ENCODE measurements around the gene PARD3.
A peak's percentile ranks its signal among the peaks of the same experiment; 100 is the strongest.
"Not testable (repeated sequence)": the region's sequence is repeated elsewhere in the genome, so short reads cannot be mapped to it uniquely, and the experiment has no call there.

The PARD3 gene

GRCh38 chr10:34433241-34434076 is 381.6 kb downstream of the PARD3 start:
- H3K9me3 ChIP-seq = no peaks in the 10 kb centered on the region
- in situ Hi-C loops (cut with MboI; ENCODE audit: low sequenced_read_pairs) = no loop called here
- H3K36me3 ChIP-seq (replicated peaks) = no peaks in the 10 kb centered on the region
- H3K27me3 ChIP-seq (ENCODE audit: low read depth) = no peaks in the 10 kb centered on the region
- DNase-seq (ENCODE audit: low spot score in 2 of 2) = no peak
- H3K4me1 ChIP-seq = peaks cover 5% of the 10 kb centered on the region
- H3K4me3 ChIP-seq = no peak overlapping the region

- in situ Hi-C loops (cut with MboI; ENCODE audit: low sequenced_read_pairs) = no loop called here
Observed at GRCh38 chr10:34432589-34432988, 382.5 kb downstream of the PARD3 start.

GRCh38 chr10:34430685-34431084 is 384.4 kb downstream of the PARD3 start:
- in situ Hi-C loops (cut with MboI; ENCODE audit: low sequenced_read_pairs) = no loop called here
- Histone ChIP-seq H3K27me3 (ENCODE audit: low read depth) (no peaks in the 10 kb centered on the region), H3K4me3 (no peak overlapping the region), H3K36me3 (replicated peaks) (no peaks in the 10 kb centered on the region), H3K9me3 (no peaks in the 10 kb centered on the region), H3K4me1 (peaks cover 5% of the 10 kb centered on the region)
- DNase-seq (ENCODE audit: low spot score in 2 of 2) = no peak

More at GRCh38 chr10:34432589-34432988, 382.5 kb downstream of the PARD3 start:
- no peak overlapping the region for H3K4me3 ChIP-seq
- H3K36me3 ChIP-seq (replicated peaks) = no peaks in the 10 kb centered on the region
- H3K9me3 ChIP-seq = no peaks in the 10 kb centered on the region
- no peak for DNase-seq (ENCODE audit: low spot score in 2 of 2)
- no peaks in the 10 kb centered on the region for H3K27me3 ChIP-seq (ENCODE audit: low read depth)
- peaks cover 5% of the 10 kb centered on the region for H3K4me1 ChIP-seq

GRCh38 chr10:34428501-34428900 is 386.6 kb downstream of the PARD3 start:
- DNase-seq (ENCODE audit: low spot score in 2 of 2) = no peak
- H3K4me3 ChIP-seq = no peak overlapping the region
- H3K9me3 ChIP-seq = no peaks in the 10 kb centered on the region
- no peaks in the 10 kb centered on the region for H3K36me3 ChIP-seq (replicated peaks)
- in situ Hi-C loops (cut with MboI; ENCODE audit: low sequenced_read_pairs) = no loop called here
- no peaks in the 10 kb centered on the region for H3K27me3 ChIP-seq (ENCODE audit: low read depth)
- peaks cover 5% of the 10 kb centered on the region for H3K4me1 ChIP-seq

GRCh38 chr10:34427911-34428216 is 387.2 kb downstream of the PARD3 start:
- Histone ChIP-seq H3K4me3 (no peak overlapping the region), H3K27me3 (ENCODE audit: low read depth) (no peaks in the 10 kb centered on the region), H3K36me3 (replicated peaks) (no peaks in the 10 kb centered on the region), H3K9me3 (no peaks in the 10 kb centered on the region), H3K4me1 (peaks cover 5% of the 10 kb centered on the region)
- in situ Hi-C loops (cut with MboI; ENCODE audit: low sequenced_read_pairs) = no loop called here
- no peak for DNase-seq (ENCODE audit: low spot score in 2 of 2)

- not testable (repeated sequence) for H3K36me3 ChIP-seq (replicated peaks); H3K4me3 ChIP-seq; H3K4me1 ChIP-seq
Observed at GRCh38 chr10:34427158-34427910, 387.8 kb downstream of the PARD3 start.

GRCh38 chr10:34426538-34427157 is 388.4 kb downstream of the PARD3 start:
- H3K4me1 ChIP-seq; H3K9me3 ChIP-seq; H3K27me3 ChIP-seq (ENCODE audit: low read depth); DNase-seq (ENCODE audit: low spot score in 2 of 2); H3K4me3 ChIP-seq; in situ Hi-C loops (cut with MboI; ENCODE audit: low sequenced_read_pairs); H3K36me3 ChIP-seq (replicated peaks): not testable (repeated sequence)

More at GRCh38 chr10:34427158-34427910, 387.8 kb downstream of the PARD3 start:
- H3K27me3 ChIP-seq (ENCODE audit: low read depth); H3K9me3 ChIP-seq; in situ Hi-C loops (cut with MboI; ENCODE audit: low sequenced_read_pairs): not testable (repeated sequence)
- DNase-seq (ENCODE audit: low spot score in 2 of 2) = peak in 1 of 2 experiments; percentile 10

GRCh38 chr10:34426041-34426440 is 389.1 kb downstream of the PARD3 start:
- in situ Hi-C loops (cut with MboI; ENCODE audit: low sequenced_read_pairs) = no loop called here
- no peaks in the 10 kb centered on the region for H3K27me3 ChIP-seq (ENCODE audit: low read depth)
- H3K4me3 ChIP-seq = no peak overlapping the region
- DNase-seq (ENCODE audit: low spot score in 2 of 2) = no peak
- H3K36me3 ChIP-seq (replicated peaks) = no peaks in the 10 kb centered on the region
- H3K4me1 ChIP-seq = peaks cover 5% of the 10 kb centered on the region
- H3K9me3 ChIP-seq = no peaks in the 10 kb centered on the region

- Histone ChIP-seq H3K27me3 (ENCODE audit: low read depth) (no peaks in the 10 kb centered on the region), H3K4me3 (no peak overlapping the region), H3K4me1 (peaks cover 4% of the 10 kb centered on the region), H3K36me3 (replicated peaks) (no peaks in the 10 kb centered on the region), H3K9me3 (no peaks in the 10 kb centered on the region)
- DNase-seq (ENCODE audit: low spot score in 2 of 2) = no peak
- in situ Hi-C loops (cut with MboI; ENCODE audit: low sequenced_read_pairs) = no loop called here
Observed at GRCh38 chr10:34423673-34424625, 391.1 kb downstream of the PARD3 start.

- H3K4me1 ChIP-seq = no peaks in the 10 kb centered on the region
- no peak overlapping the region for H3K4me3 ChIP-seq
- H3K36me3 ChIP-seq (replicated peaks) = no peaks in the 10 kb centered on the region
- no peak for DNase-seq (ENCODE audit: low spot score in 2 of 2)
- no peaks in the 10 kb centered on the region for H3K27me3 ChIP-seq (ENCODE audit: low read depth)
- in situ Hi-C loops (cut with MboI; ENCODE audit: low sequenced_read_pairs) = no loop called here
- no peaks in the 10 kb centered on the region for H3K9me3 ChIP-seq
Observed at GRCh38 chr10:34420795-34421194, 394.3 kb downstream of the PARD3 start.

- in situ Hi-C loops (cut with MboI; ENCODE audit: low sequenced_read_pairs) = no loop called here
- no peak for DNase-seq (ENCODE audit: low spot score in 2 of 2)
- no peaks in the 10 kb centered on the region for H3K36me3 ChIP-seq (replicated peaks)
- H3K9me3 ChIP-seq = no peaks in the 10 kb centered on the region
- H3K4me3 ChIP-seq = no peak overlapping the region
- H3K4me1 ChIP-seq = no peaks in the 10 kb centered on the region
- H3K27me3 ChIP-seq (ENCODE audit: low read depth) = no peaks in the 10 kb centered on the region
Observed at GRCh38 chr10:34420273-34420672, 394.8 kb downstream of the PARD3 start.

- no peak for DNase-seq (ENCODE audit: low spot score in 2 of 2)
- H3K4me3 ChIP-seq = no peak overlapping the region
- no peaks in the 10 kb centered on the region for H3K27me3 ChIP-seq (ENCODE audit: low read depth)
- no peaks in the 10 kb centered on the region for H3K36me3 ChIP-seq (replicated peaks)
- in situ Hi-C loops (cut with MboI; ENCODE audit: low sequenced_read_pairs) = no loop called here
- peaks cover 14% of the 10 kb centered on the region for H3K4me1 ChIP-seq
- no peaks in the 10 kb centered on the region for H3K9me3 ChIP-seq
Observed at GRCh38 chr10:34415039-34415438, 400.1 kb downstream of the PARD3 start.
